ENCODE results near the gene TCF3. TPM values are rescaled to one million over a fixed set of nuclear protein-coding genes. Genes with fewer than 3 reads are reported as not detected.

TCF3 gene
- total and polyA plus RNA-seq, 2 donors (not counting 3 experiments of a cell fraction or from before 2014, with no cell fraction given), result 147 to 193 TPM

DNA sequence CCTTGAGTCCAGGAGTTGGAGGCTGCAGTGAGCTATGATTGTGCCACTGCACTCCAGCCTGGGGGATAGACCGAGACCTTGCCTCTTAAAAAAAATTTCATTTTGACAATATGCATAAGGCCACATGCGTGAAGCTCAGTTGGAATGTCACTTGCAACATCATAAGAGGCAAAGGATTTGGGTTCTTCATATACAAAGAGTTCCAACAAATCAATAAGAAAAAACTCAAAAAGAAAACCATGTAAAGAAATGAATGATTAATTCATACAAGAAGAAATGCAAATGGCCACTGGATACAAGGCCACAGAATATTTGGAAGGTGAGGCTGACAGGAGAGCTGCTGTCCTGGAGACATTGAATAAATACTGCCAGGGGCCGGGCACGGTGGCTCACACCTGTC, 9.6 kb upstream of the TCF3 start:
- intact Hi-C loops (cut with micrococcal nuclease), result no loop called here
- dilution Hi-C loops (cut with MboI; ENCODE audit: extremely low pct_ligation_motif_present, low sequenced_read_pairs), result no loop called here
- CTCF ChIA-PET, result interaction anchor here (0.5 to 1.9 kb wide), 2 partner anchors 10 to 35 kb away, joined by 3 to 10 read pairs; no protein-coding TSS in a partner anchor

DNA sequence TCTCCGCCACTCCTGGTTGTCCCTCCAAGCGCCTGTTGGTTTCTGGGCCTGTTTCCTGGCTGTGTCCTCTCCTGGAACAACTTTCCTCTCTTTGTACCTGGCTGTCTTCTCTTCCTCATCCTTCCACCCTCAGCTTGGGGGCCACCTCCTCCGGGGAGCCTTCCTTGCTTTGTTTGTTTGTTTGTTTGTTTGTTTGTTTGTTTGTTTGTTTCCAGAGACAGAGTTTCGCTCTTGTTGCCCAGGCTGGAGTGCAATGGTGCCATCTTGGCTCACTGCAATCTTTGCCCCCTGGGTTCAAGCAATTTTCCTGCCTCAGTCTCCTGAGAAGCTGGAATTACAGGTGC, 6.6 kb upstream of the TCF3 start:
- Histone ChIP-seq H3K4me1 (ENCODE audit: control insufficient read depth, extremely low read depth, insufficient read depth, low read length) (no peaks in the 10 kb centered on the region), H3K36me3 (ENCODE audit: control insufficient read depth in 2 of 2, extremely low read depth in 1 of 2, insufficient read depth in 2 of 2, low read length in 2 of 2) (no peaks in the 10 kb centered on the region), H3K27me3 (ENCODE audit: control insufficient read depth in 2 of 2, insufficient read depth in 2 of 2, low read length in 2 of 2) (no peaks in the 10 kb centered on the region), H4K20me1 (replicated peaks; ENCODE audit: control insufficient read depth, extremely low read depth, insufficient read depth, low read length) (no peaks in the 10 kb centered on the region), H3K4me3 (replicated peaks in 1 of 3; ENCODE audit: insufficient read depth in 1 of 3, low read depth in 1 of 3, low read length in 3 of 3) (no peak overlapping the region), H3K27ac (ENCODE audit: insufficient read depth, low read depth, low read length) (no peak overlapping the region), H3K79me2 (ENCODE audit: control insufficient read depth, insufficient read depth, low read length) (no peaks in the 10 kb centered on the region), H3K9ac (replicated peaks; ENCODE audit: extremely low read depth, insufficient read depth, low read length) (no peak overlapping the region), H3K4me2 (ENCODE audit: insufficient read depth, low read length) (no peak overlapping the region), H3K9me1 (replicated peaks; ENCODE audit: control insufficient read depth, extremely low read depth, insufficient read depth, low read length) (no peaks in the 10 kb centered on the region), H2AFZ (ENCODE audit: low read depth, low read length) (no peak overlapping the region), H3K9me3 (replicated peaks; ENCODE audit: control insufficient read depth, insufficient read depth, low read length) (no peaks in the 10 kb centered on the region)
- CTCF ChIA-PET, result interaction anchor here (0.9 to 1.8 kb wide), 2 partner anchors 13 to 113 kb away, joined by 4 to 8 read pairs; no protein-coding TSS in a partner anchor
- intact Hi-C loops (cut with micrococcal nuclease), result no loop called here
- dilution Hi-C loops (cut with MboI; ENCODE audit: extremely low pct_ligation_motif_present, low sequenced_read_pairs), result no loop called here
- no peak for DNase-seq (ENCODE audit: low read depth, low spot score)
- POLR2A ChIA-PET, result no interaction called here
- no peak for FAIRE-seq
- TF ChIP-seq FOS (IDR thresholded peaks at IDR 0.05; ENCODE audit: borderline replicate concordance, insufficient read depth, low read length) (no peak), MAX (IDR thresholded peaks at IDR 0.05; ENCODE audit: insufficient read depth, insufficient read length) (no peak), GATA2 (IDR thresholded peaks at IDR 0.05; ENCODE audit: insufficient read depth, insufficient read length, low read depth, low read length) (no peak), EZH2 (IDR thresholded peaks at IDR 0.05; ENCODE audit: borderline replicate concordance, low read depth, low read length, severe bottlenecking) (no peak), CTCF (IDR thresholded peaks at IDR 0.05; ENCODE audit: extremely low read depth in 1 of 2, insufficient read depth in 1 of 2, low read depth in 1 of 2, low read length in 2 of 2) (no peak), JUN (IDR thresholded peaks at IDR 0.05; ENCODE audit: borderline replicate concordance, insufficient read depth, insufficient read length, low read depth) (no peak), MYC (IDR thresholded peaks at IDR 0.05; ENCODE audit: low read depth, low read length) (no peak), POLR2AphosphoS5 (IDR thresholded peaks at IDR 0.05; ENCODE audit: insufficient read depth, low read depth, low read length) (no peak), POLR2A (IDR thresholded peaks at IDR 0.05; ENCODE audit: low read depth, low read length) (no peak)
- no TSS peak for BruUV-seq (replicated peaks)

More for the DNA sequence above, 9.6 kb upstream of the TCF3 start:
- H3K4me1 ChIP-seq (ENCODE audit: control insufficient read depth, extremely low read depth, insufficient read depth, low read length), result no peaks in the 10 kb centered on the region
- H3K27me3 ChIP-seq (ENCODE audit: control insufficient read depth in 2 of 2, insufficient read depth in 2 of 2, low read length in 2 of 2), result no peaks in the 10 kb centered on the region
- FAIRE-seq (no peak), DNase-seq (ENCODE audit: low read depth, low spot score) (no peak)
- no peak overlapping the region for H3K4me3 ChIP-seq (replicated peaks in 1 of 3; ENCODE audit: insufficient read depth in 1 of 3, low read depth in 1 of 3, low read length in 3 of 3)
- no peak overlapping the region for H3K9ac ChIP-seq (replicated peaks; ENCODE audit: extremely low read depth, insufficient read depth, low read length)
- H3K4me2 ChIP-seq (ENCODE audit: insufficient read depth, low read length), result no peak overlapping the region
- no peak for TF ChIP-seq EZH2 (IDR thresholded peaks at IDR 0.05; ENCODE audit: borderline replicate concordance, low read depth, low read length, severe bottlenecking)
- no peak for TF ChIP-seq CTCF (IDR thresholded peaks at IDR 0.05; ENCODE audit: extremely low read depth in 1 of 2, insufficient read depth in 1 of 2, low read depth in 1 of 2, low read length in 2 of 2)
- no peak for TF ChIP-seq FOS (IDR thresholded peaks at IDR 0.05; ENCODE audit: borderline replicate concordance, insufficient read depth, low read length)
- no TSS peak for BruUV-seq (replicated peaks)
- no peaks in the 10 kb centered on the region for H4K20me1 ChIP-seq (replicated peaks; ENCODE audit: control insufficient read depth, extremely low read depth, insufficient read depth, low read length)
- no peak overlapping the region for H3K27ac ChIP-seq (ENCODE audit: insufficient read depth, low read depth, low read length)
- POLR2A ChIA-PET, result no interaction called here
- no peaks in the 10 kb centered on the region for H3K36me3 ChIP-seq (ENCODE audit: control insufficient read depth in 2 of 2, extremely low read depth in 1 of 2, insufficient read depth in 2 of 2, low read length in 2 of 2)
- H3K79me2 ChIP-seq (ENCODE audit: control insufficient read depth, insufficient read depth, low read length), result no peaks in the 10 kb centered on the region
- no peaks in the 10 kb centered on the region for H3K9me3 ChIP-seq (replicated peaks; ENCODE audit: control insufficient read depth, insufficient read depth, low read length)
- H3K9me1 ChIP-seq (replicated peaks; ENCODE audit: control insufficient read depth, extremely low read depth, insufficient read depth, low read length), result no peaks in the 10 kb centered on the region
- no peak overlapping the region for H2AFZ ChIP-seq (ENCODE audit: low read depth, low read length)
